Testis (tissue), 3 donors: ENCODE data around the gene MYO1G. TPM values are rescaled to one million over a fixed set of nuclear protein-coding genes. Genes with fewer than 3 reads are reported as not detected.

Source experiments
- DNase-seq: peaks from one replicate; pipeline ENCODE4 v3.0.0-alpha.2; 2019
- H3K27ac ChIP-seq, 2 donors: fragments of 200-600 bp; sonication (generic); one replicate each; pipeline ENCODE4 v1.5.1; 2019
- H3K27me3 ChIP-seq: fragments of 200-600 bp; sonication (generic); one replicate; pipeline ENCODE4 v1.5.1; 2019
- H3K36me3 ChIP-seq: fragments of 200-600 bp; sonication (generic); one replicate; pipeline ENCODE4 v1.5.1; 2017; ENCODE audit warnings: low read depth; ENCODE audit errors: missing control alignments
- H3K4me1 ChIP-seq: fragments of 200-600 bp; sonication (generic); one replicate; pipeline ENCODE4 v1.5.1; 2019
- H3K4me3 ChIP-seq, 2 donors: fragments of 200-600 bp; sonication (generic); one replicate each; pipeline ENCODE4 v1.5.1; 2017 to 2019
- H3K9me3 ChIP-seq: fragments of 200-600 bp; sonication (generic); one replicate; pipeline ENCODE4 v1.5.1; 2017
- POLR2A ChIP-seq: fragments of 450-650 bp; IDR thresholded peaks from one replicate; pipeline ENCODE4 v1.6.1; 2017; ENCODE audit warnings: antibody characterized with exemption, mild to moderate bottlenecking, moderate library complexity
- WGBS, 2 donors: methylation state at CpG; one replicate each; pipeline ENCODE4 v1.1.5; 2018; 5-methylcytosine and 5-hydroxymethylcytosine counted together
- intact Hi-C: fragments of 100-400 bp; cut with DNase I; formaldehyde crosslinking; loops from one replicate; pipeline ENCODE4 v1.15.1; 2023; ENCODE audit warnings: low total_unique reads
- polyA plus RNA-seq: library from polyadenylated mRNA; stranded (reverse); fragments of 350-450 nt; fragmentation: Illumina TruSeq; extraction: RNeasy Lipid Tissue Mini Kit (QIAGEN cat#74804); gene quantifications from one replicate; pipeline ENCODE4 v1.2.3, GENCODE V29; 2014; ENCODE audit warnings: low read depth, low replicate concordance; ENCODE audit not compliant: insufficient read depth
- total RNA-seq, 2 donors: library from RNA; depleted of rRNA; stranded (reverse); fragments of >200 nt; gene quantifications; one replicate each; pipeline ENCODE4 v1.2.3, GENCODE V29; 2016
- TF ChIP-seq, protein P1 (sequence below), 3 experiments: fragments of 450-650 bp in 2 of 3; fragments of 200-600 bp in 1 of 3; sonication (generic) in 1 of 3; IDR thresholded peaks; one replicate each; pipeline ENCODE4 v1.5.1; 2016 to 2019; ENCODE audit warnings: antibody characterized with exemption in 3 of 3, mild to moderate bottlenecking in 2 of 3, moderate library complexity in 1 of 3

Gene MYO1G
- total and polyA plus RNA-seq, 3 donors from 2014 or later, result 0.63 to 2.5 (median 1.7) TPM

- Histone ChIP-seq H3K27ac (no peak overlapping the region), H3K9me3 (no peaks in the 10 kb centered on the region), H3K27me3 (no peaks in the 10 kb centered on the region), H3K4me1 (peaks cover 23% of the 10 kb centered on the region), H3K36me3 (no peaks in the 10 kb centered on the region), H3K4me3 (no peak overlapping the region)
- 61 to 72% methylated on average over 3 of the region's 3 CpGs for WGBS, 2 donors
- intact Hi-C loops, result loop anchor here (10.0 kb wide), 1 partner anchor 120 kb away; no protein-coding TSS in a partner anchor
- no peak for DNase-seq
- TF ChIP-seq, protein P1, sequence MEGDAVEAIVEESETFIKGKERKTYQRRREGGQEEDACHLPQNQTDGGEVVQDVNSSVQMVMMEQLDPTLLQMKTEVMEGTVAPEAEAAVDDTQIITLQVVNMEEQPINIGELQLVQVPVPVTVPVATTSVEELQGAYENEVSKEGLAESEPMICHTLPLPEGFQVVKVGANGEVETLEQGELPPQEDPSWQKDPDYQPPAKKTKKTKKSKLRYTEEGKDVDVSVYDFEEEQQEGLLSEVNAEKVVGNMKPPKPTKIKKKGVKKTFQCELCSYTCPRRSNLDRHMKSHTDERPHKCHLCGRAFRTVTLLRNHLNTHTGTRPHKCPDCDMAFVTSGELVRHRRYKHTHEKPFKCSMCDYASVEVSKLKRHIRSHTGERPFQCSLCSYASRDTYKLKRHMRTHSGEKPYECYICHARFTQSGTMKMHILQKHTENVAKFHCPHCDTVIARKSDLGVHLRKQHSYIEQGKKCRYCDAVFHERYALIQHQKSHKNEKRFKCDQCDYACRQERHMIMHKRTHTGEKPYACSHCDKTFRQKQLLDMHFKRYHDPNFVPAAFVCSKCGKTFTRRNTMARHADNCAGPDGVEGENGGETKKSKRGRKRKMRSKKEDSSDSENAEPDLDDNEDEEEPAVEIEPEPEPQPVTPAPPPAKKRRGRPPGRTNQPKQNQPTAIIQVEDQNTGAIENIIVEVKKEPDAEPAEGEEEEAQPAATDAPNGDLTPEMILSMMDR (IDR thresholded peaks at IDR 0.05), result no peak
- TF ChIP-seq POLR2A, result no peak
Measured at GRCh38 chr7:44984478-44984758, 5.6 kb upstream of the MYO1G start.

DNA sequence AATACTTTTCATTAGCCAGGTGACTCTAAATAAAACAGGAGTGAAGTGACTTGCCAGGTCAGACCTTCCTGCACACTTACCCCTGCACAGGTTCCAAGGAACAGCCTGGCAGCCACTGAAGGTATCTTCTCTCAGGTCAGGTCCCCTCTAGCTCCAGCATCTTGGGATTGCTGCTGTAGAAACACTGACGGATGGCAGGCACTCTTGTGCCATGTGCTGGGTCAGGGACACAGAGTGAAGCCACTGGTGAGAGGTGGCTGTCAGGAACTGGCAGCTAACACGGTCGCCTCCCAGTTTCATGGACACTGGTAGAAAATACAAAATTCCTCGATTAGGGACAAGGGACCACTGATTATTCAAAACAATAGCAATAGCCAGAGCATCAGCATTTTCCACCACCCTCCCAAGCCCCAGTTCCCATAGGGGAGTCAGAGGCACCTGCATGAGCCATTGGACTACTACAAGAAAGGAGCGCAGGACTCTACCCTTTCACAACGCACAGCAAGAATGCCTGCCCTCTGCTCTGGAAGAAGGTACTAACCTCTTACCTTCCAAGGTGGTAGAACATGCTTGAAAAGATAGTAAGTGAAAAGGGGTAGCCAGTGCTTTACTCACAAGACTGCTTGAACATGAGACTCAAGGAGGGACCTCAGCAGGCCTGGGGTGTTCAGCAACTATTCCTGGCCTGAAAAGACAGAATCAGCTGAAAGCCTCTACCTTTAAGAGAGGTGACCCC is 5.1 kb upstream of the MYO1G start:
- H3K9me3 ChIP-seq, result no peaks in the 10 kb centered on the region
- intact Hi-C loops, result loop anchor here (10.0 kb wide), 1 partner anchor 121 kb away; no protein-coding TSS in a partner anchor
- H3K4me1 ChIP-seq, result peaks cover 23% of the 10 kb centered on the region
- no peaks in the 10 kb centered on the region for H3K27me3 ChIP-seq
- TF ChIP-seq POLR2A, result no peak
- TF ChIP-seq, protein P1 (IDR thresholded peaks at IDR 0.05), result no peak
- H3K4me3 ChIP-seq, result no peak overlapping the region
- H3K36me3 ChIP-seq, result no peaks in the 10 kb centered on the region
- WGBS, 2 donors, result 82 to 89% methylated on average over 6 of the region's 6 CpGs
- H3K27ac ChIP-seq, result no peak overlapping the region
- DNase-seq, result no peak

- intact Hi-C loops, result loop anchor here (10.0 kb wide), 1 partner anchor 122 kb away; no protein-coding TSS in a partner anchor
- DNase-seq, result no peak
- Histone ChIP-seq H3K4me3 (no peak overlapping the region), H3K27ac (no peak overlapping the region), H3K9me3 (no peaks in the 10 kb centered on the region), H3K4me1 (peaks cover 22% of the 10 kb centered on the region), H3K36me3 (no peaks in the 10 kb centered on the region), H3K27me3 (no peaks in the 10 kb centered on the region)
- WGBS, 2 donors, result 100% methylated on average over 1 of the region's 1 CpG
- TF ChIP-seq, protein P1 (IDR thresholded peaks at IDR 0.05), result no peak
- no peak for TF ChIP-seq POLR2A
Measured at GRCh38 chr7:44982970-44983369, 4.2 kb upstream of the MYO1G start.

- TF ChIP-seq POLR2A, result no peak
- TF ChIP-seq, protein P1 (IDR thresholded peaks at IDR 0.05), result no peak
- H3K36me3 ChIP-seq, result no peaks in the 10 kb centered on the region
- DNase-seq, result no peak
- H3K9me3 ChIP-seq, result no peaks in the 10 kb centered on the region
- intact Hi-C loops, result loop anchor here (10.0 kb wide), 1 partner anchor 122 kb away; no protein-coding TSS in a partner anchor
- H3K27me3 ChIP-seq, result no peaks in the 10 kb centered on the region
- WGBS, 2 donors, result 89 to 92% methylated on average over 1 of the region's 1 CpG
- peaks cover 17% of the 10 kb centered on the region for H3K4me1 ChIP-seq
- no peak overlapping the region for H3K27ac ChIP-seq
- H3K4me3 ChIP-seq, result no peak overlapping the region
Measured at GRCh38 chr7:44982535-44982923, 3.7 kb upstream of the MYO1G start.
